Airway epithelial cell (primary cell): Measurements from ENCODE around the gene IL18. TPM values are rescaled to one million over a fixed set of nuclear protein-coding genes. Genes with fewer than 3 reads are reported as not detected.

Experiments used
- total RNA-seq: library from RNA; depleted of rRNA; stranded (reverse); fragments of >200 nt; gene quantifications from 2 replicates; pipeline ENCODE4 v1.2.3, GENCODE V29; 2015

IL18 gene
- 59.2 and 62.4 TPM in 2 replicates for total RNA-seq

GRCh38 chr11:112163875-112164685 lies at the start of gene IL18:
Gene IL18 (minus strand): TSS chr11:112164094. CDS start chr11:112155053, 9,041 bp downstream.

GRCh38 chr11:112174789-112175598 lies 11.1 kb upstream of the IL18 start, which contains the start of gene BCO2:
Gene BCO2 (plus strand): TSS chr11:112175512. CDS start chr11:112175602, 90 bp downstream.

GRCh38 chr11:112167145-112167544 lies 3.3 kb upstream of the IL18 start, which contains the start of gene TEX12:
Gene TEX12 (plus strand): TSS chr11:112167372. CDS start chr11:112169269, 1,897 bp downstream.

Other genes starting within 250 kb of the IL18 start
- 3.0 and 5.9 TPM in 2 replicates for gene C11orf52, start 245.2 kb downstream of the IL18 start, total RNA-seq
- gene DIXDC1, start 226.8 kb downstream of the IL18 start, total RNA-seq = 3.5 and 3.6 TPM in 2 replicates
- 38.7 and 50.3 TPM in 2 replicates for gene DLAT, start 138.7 kb downstream of the IL18 start, total RNA-seq
- 0.33 and 1.3 TPM in 2 replicates for gene PIH1D2, start 90.1 kb downstream of the IL18 start, total RNA-seq
- gene NKAPD1, start 89.8 kb downstream of the IL18 start, total RNA-seq = 7.1 and 27.6 TPM in 2 replicates
- 55.5 and 63.3 TPM in 2 replicates for gene TIMM8B, start 77.3 kb downstream of the IL18 start, total RNA-seq
- 69.7 and 77.3 TPM in 2 replicates for gene SDHD, start 77.2 kb downstream of the IL18 start, total RNA-seq
- gene TEX12, start 3.3 kb upstream of the IL18 start, total RNA-seq = 0.28 TPM in 1 of 2 replicates, not detected in the other
- 0.28 TPM in 1 of 2 replicates, not detected in the other for gene BCO2, start 11.4 kb upstream of the IL18 start, total RNA-seq
- gene PTS, start 62.3 kb upstream of the IL18 start, total RNA-seq = 44.3 and 48.3 TPM in 2 replicates
- gene PLET1, start 96.8 kb upstream of the IL18 start, total RNA-seq = not detected in 2 replicates